HG02938 (cell line): ENCODE data around the gene PFKFB1.
"Not testable (repeated sequence)": the region's sequence is repeated elsewhere in the genome, so short reads cannot be mapped to it uniquely, and the experiment has no call there.

Experiments
- ATAC-seq: cut with Tn5 transposase; IDR thresholded peaks from one replicate; pipeline ENCODE4 v1.9.1; 2021; ENCODE audit warnings: mild to moderate bottlenecking, moderate library complexity; ENCODE audit not compliant: unreplicated experiment

Gene PFKFB1

GRCh38 chrX:54994668-54995351 is 822 bp upstream of the PFKFB1 start:
- no peak for ATAC-seq

GRCh38 chrX:54992911-54993622 is 921 bp downstream of the PFKFB1 start:
- ATAC-seq: no peak

GRCh38 chrX:54991706-54992105 is 2.3 kb downstream of the PFKFB1 start:
- no peak for ATAC-seq

GRCh38 chrX:54983306-54983705 is 10.7 kb downstream of the PFKFB1 start:
- not testable (repeated sequence) for ATAC-seq

GRCh38 chrX:54980334-54980733 is 13.7 kb downstream of the PFKFB1 start:
- ATAC-seq: no peak

GRCh38 chrX:54979432-54979831 is 14.6 kb downstream of the PFKFB1 start:
- ATAC-seq: no peak

GRCh38 chrX:54978448-54978847 is 15.5 kb downstream of the PFKFB1 start:
- no peak for ATAC-seq

GRCh38 chrX:54977387-54977786 is 16.6 kb downstream of the PFKFB1 start:
- ATAC-seq: no peak

GRCh38 chrX:54964766-54965497 is 29.1 kb downstream of the PFKFB1 start:
- no peak for ATAC-seq

- no peak for ATAC-seq
Measured at GRCh38 chrX:54961750-54962149, 32.2 kb downstream of the PFKFB1 start.

GRCh38 chrX:54950730-54951375 is 43.1 kb downstream of the PFKFB1 start:
- no peak for ATAC-seq

GRCh38 chrX:54945224-54945623 is 48.8 kb downstream of the PFKFB1 start:
- no peak for ATAC-seq

- no peak for ATAC-seq
Measured at GRCh38 chrX:54944816-54945215, 49.2 kb downstream of the PFKFB1 start.

- no peak for ATAC-seq
Measured at GRCh38 chrX:54937416-54937815, 56.6 kb downstream of the PFKFB1 start.

- ATAC-seq: no peak
Measured at GRCh38 chrX:54935306-54935705, 58.7 kb downstream of the PFKFB1 start.

GRCh38 chrX:54934890-54935289 is 59.1 kb downstream of the PFKFB1 start:
- no peak for ATAC-seq

- no peak for ATAC-seq
Measured at GRCh38 chrX:54934058-54934457, 59.9 kb downstream of the PFKFB1 start.

GRCh38 chrX:54933150-54933826 is 60.7 kb downstream of the PFKFB1 start:
- ATAC-seq: no peak

- ATAC-seq: no peak
Measured at GRCh38 chrX:54931107-54931506, 62.9 kb downstream of the PFKFB1 start.

- ATAC-seq: no peak
Measured at GRCh38 chrX:54930291-54931049, 63.5 kb downstream of the PFKFB1 start.
